Gastroesophageal sphincter (tissue), 3 donors: ENCODE results near the gene HCFC1R1.

Experiments used
- EP300 ChIP-seq: sonication (generic); formaldehyde crosslinking; IDR thresholded peaks from one replicate; pipeline ENCODE4 v1.6.1; 2017; ENCODE audit warnings: antibody characterized with exemption, mild to moderate bottlenecking
- POLR2A ChIP-seq, 2 donors: fragments of 450-650 bp; IDR thresholded peaks; one replicate each; pipeline ENCODE4 v1.6.1; 2017; ENCODE audit warnings: antibody characterized with exemption in 2 of 2, mild to moderate bottlenecking in 2 of 2, moderate library complexity in 1 of 2
- POLR2AphosphoS5 ChIP-seq: sonication (generic); formaldehyde crosslinking; IDR thresholded peaks from one replicate; pipeline ENCODE4 v1.6.1; 2017; ENCODE audit warnings: antibody characterized with exemption
- TF ChIP-seq, protein P1 (sequence below), 4 experiments: fragments of 200-600 bp in 2 of 4; fragments of 450-650 bp in 2 of 4; sonication (generic) in 1 of 4; IDR thresholded peaks; one replicate each; pipeline ENCODE4 v1.5.1; 2017 to 2019; ENCODE audit warnings: antibody characterized with exemption in 4 of 4, mild to moderate bottlenecking in 2 of 4, moderate library complexity in 2 of 4

DNA sequence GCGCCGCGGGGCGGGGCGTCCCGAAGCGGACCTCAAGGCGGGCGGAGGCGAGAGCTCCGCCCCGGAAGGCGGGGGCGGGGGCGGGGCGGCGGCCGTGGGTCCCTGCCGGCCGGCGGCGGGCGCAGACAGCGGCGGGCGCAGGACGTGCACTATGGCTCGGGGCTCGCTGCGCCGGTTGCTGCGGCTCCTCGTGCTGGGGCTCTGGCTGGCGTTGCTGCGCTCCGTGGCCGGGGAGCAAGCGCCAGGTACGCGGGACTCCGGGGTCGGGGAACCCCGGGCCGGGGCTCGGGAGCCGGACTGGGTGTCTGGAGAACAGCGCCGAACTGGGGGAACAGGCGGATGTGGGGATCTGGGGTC, 3.5 kb downstream of the HCFC1R1 start, which contains the start of gene TNFRSF12A:
- TF ChIP-seq, protein P1, sequence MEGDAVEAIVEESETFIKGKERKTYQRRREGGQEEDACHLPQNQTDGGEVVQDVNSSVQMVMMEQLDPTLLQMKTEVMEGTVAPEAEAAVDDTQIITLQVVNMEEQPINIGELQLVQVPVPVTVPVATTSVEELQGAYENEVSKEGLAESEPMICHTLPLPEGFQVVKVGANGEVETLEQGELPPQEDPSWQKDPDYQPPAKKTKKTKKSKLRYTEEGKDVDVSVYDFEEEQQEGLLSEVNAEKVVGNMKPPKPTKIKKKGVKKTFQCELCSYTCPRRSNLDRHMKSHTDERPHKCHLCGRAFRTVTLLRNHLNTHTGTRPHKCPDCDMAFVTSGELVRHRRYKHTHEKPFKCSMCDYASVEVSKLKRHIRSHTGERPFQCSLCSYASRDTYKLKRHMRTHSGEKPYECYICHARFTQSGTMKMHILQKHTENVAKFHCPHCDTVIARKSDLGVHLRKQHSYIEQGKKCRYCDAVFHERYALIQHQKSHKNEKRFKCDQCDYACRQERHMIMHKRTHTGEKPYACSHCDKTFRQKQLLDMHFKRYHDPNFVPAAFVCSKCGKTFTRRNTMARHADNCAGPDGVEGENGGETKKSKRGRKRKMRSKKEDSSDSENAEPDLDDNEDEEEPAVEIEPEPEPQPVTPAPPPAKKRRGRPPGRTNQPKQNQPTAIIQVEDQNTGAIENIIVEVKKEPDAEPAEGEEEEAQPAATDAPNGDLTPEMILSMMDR (IDR thresholded peaks at IDR 0.05) = peak in 3 of 4 experiments; percentile 29 to 43 (median 33)
- TF ChIP-seq POLR2A (IDR thresholded peaks at IDR 0.05) (peak; percentile 83 to 95), POLR2AphosphoS5 (peak; percentile 95), EP300 (no peak)
